ENCODE results near the gene PCDHGA7. TPM values are rescaled to one million over a fixed set of nuclear protein-coding genes. Genes with fewer than 3 reads are reported as not detected.
"Not testable (repeated sequence)": the region's sequence is repeated elsewhere in the genome, so short reads cannot be mapped to it uniquely, and the experiment has no call there.

PCDHGA7 gene
- total RNA-seq, 1 experiment from 2014 or later, result 0.27 TPM

GRCh38 chr5:141398608-141399007 is 16.1 kb downstream of the PCDHGA7 start:
- DNase-seq (ENCODE audit: low spot score), result no peak

GRCh38 chr5:141399555-141400258 is 17.2 kb downstream of the PCDHGA7 start:
- no peak for DNase-seq (ENCODE audit: low spot score)

GRCh38 chr5:141402553-141403243 is 20.2 kb downstream of the PCDHGA7 start, which contains the start of gene PCDHGA9:
Gene PCDHGA9 (plus strand): TSS chr5:141402778. CDS start chr5:141402953, 175 bp downstream.
- DNase-seq (ENCODE audit: low spot score), result no peak

GRCh38 chr5:141403387-141403786 is 20.8 kb downstream of the PCDHGA7 start:
- no peak for DNase-seq (ENCODE audit: low spot score)

GRCh38 chr5:141407790-141408505 is 25.4 kb downstream of the PCDHGA7 start, which contains the start of gene PCDHGB6:
Gene PCDHGB6 (plus strand): TSS chr5:141408021. CDS start chr5:141408203, 182 bp downstream.
- not testable (repeated sequence) for DNase-seq (ENCODE audit: low spot score)

- DNase-seq (ENCODE audit: low spot score), result no peak
Measured at GRCh38 chr5:141409598-141410306, 27.2 kb downstream of the PCDHGA7 start.

GRCh38 chr5:141411575-141411974 is 29.0 kb downstream of the PCDHGA7 start:
- no peak for DNase-seq (ENCODE audit: low spot score)

GRCh38 chr5:141412854-141413539 is 30.5 kb downstream of the PCDHGA7 start, which contains the start of gene PCDHGA10:
Gene PCDHGA10 (plus strand): TSS chr5:141412987. CDS start chr5:141413176, 189 bp downstream.
- peak; percentile 33 for DNase-seq (ENCODE audit: low spot score)

- no peak for DNase-seq (ENCODE audit: low spot score)
Measured at GRCh38 chr5:141413540-141414069, 31.1 kb downstream of the PCDHGA7 start.

GRCh38 chr5:141414548-141415274 is 32.2 kb downstream of the PCDHGA7 start:
- not testable (repeated sequence) for DNase-seq (ENCODE audit: low spot score)

GRCh38 chr5:141415275-141415618 is 32.7 kb downstream of the PCDHGA7 start:
- not testable (repeated sequence) for DNase-seq (ENCODE audit: low spot score)

- DNase-seq (ENCODE audit: low spot score), result not testable (repeated sequence)
Measured at GRCh38 chr5:141417494-141418172, 35.1 kb downstream of the PCDHGA7 start, which contains the start of gene PCDHGB7. Gene PCDHGB7 (plus strand): TSS chr5:141417677. CDS start chr5:141417860, 183 bp downstream.

- no peak for DNase-seq (ENCODE audit: low spot score)
Measured at GRCh38 chr5:141419074-141419880, 36.7 kb downstream of the PCDHGA7 start.

- DNase-seq (ENCODE audit: low spot score), result no peak
Measured at GRCh38 chr5:141420855-141421488, 38.4 kb downstream of the PCDHGA7 start, which contains the start of gene PCDHGA11. Gene PCDHGA11 (plus strand): TSS chr5:141421051. CDS start chr5:141421228, 177 bp downstream.

- no peak for DNase-seq (ENCODE audit: low spot score)
Measured at GRCh38 chr5:141421489-141421855, 38.9 kb downstream of the PCDHGA7 start.

- no peak for DNase-seq (ENCODE audit: low spot score)
Measured at GRCh38 chr5:141422742-141423291, 40.3 kb downstream of the PCDHGA7 start.

GRCh38 chr5:141427783-141428426 is 45.4 kb downstream of the PCDHGA7 start:
- no peak for DNase-seq (ENCODE audit: low spot score)

Measured in H4 (cell line).